Stimulated activated CD8-positive, alpha-beta memory T cell treated with anti-CD3 and anti-CD28 coated beads, Interleukin-4, amount 100 ng/mL, for 24 hours (primary cell): ENCODE measurements around the gene MMP24OS.
"Not testable (repeated sequence)": the region's sequence is repeated elsewhere in the genome, so short reads cannot be mapped to it uniquely, and the experiment has no call there.

Source experiments
- DNase-seq: peaks from one replicate; pipeline ENCODE4 v3.0.0-alpha.2; 2020; ENCODE audit warnings: low read depth

The MMP24OS gene

GRCh38 chr20:35275741-35276251 lies 2.1 kb downstream of the MMP24OS start:
- DNase-seq = no peak

- DNase-seq = no peak
These were observed 3.5 kb downstream of the MMP24OS start for GRCh38 chr20:35274172-35275092.

GRCh38 chr20:35273449-35274171 lies 4.3 kb downstream of the MMP24OS start:
- no peak for DNase-seq

- DNase-seq = no peak
These were observed 6.0 kb downstream of the MMP24OS start for GRCh38 chr20:35271904-35272303.

- no peak for DNase-seq
These were observed 6.6 kb downstream of the MMP24OS start for GRCh38 chr20:35271073-35271882.

- DNase-seq = no peak
These were observed 7.7 kb downstream of the MMP24OS start for GRCh38 chr20:35270021-35270902.

- DNase-seq = peak; percentile 32
These were observed 8.7 kb downstream of the MMP24OS start for GRCh38 chr20:35269055-35269781.

- no peak for DNase-seq
These were observed 10.8 kb downstream of the MMP24OS start for GRCh38 chr20:35267092-35267491.

GRCh38 chr20:35264755-35265154 lies 13.2 kb downstream of the MMP24OS start:
- no peak for DNase-seq

- DNase-seq = no peak
These were observed 14.2 kb downstream of the MMP24OS start for GRCh38 chr20:35263532-35264341.

GRCh38 chr20:35262731-35263531 lies 15.0 kb downstream of the MMP24OS start:
- not testable (repeated sequence) for DNase-seq

- DNase-seq = not testable (repeated sequence)
These were observed 15.6 kb downstream of the MMP24OS start for GRCh38 chr20:35262321-35262720.

GRCh38 chr20:35260426-35260825 lies 17.5 kb downstream of the MMP24OS start:
- DNase-seq = no peak

- no peak for DNase-seq
These were observed 20.6 kb downstream of the MMP24OS start for GRCh38 chr20:35257175-35257909.

GRCh38 chr20:35254448-35254999 lies 23.4 kb downstream of the MMP24OS start:
- no peak for DNase-seq

GRCh38 chr20:35253010-35253409 lies 24.9 kb downstream of the MMP24OS start:
- no peak for DNase-seq

- DNase-seq = not testable (repeated sequence)
These were observed 25.3 kb downstream of the MMP24OS start for GRCh38 chr20:35252598-35252997.
